HG03139 (cell line): ENCODE results near the gene SLC30A1.
"Not testable (repeated sequence)": the region's sequence is repeated elsewhere in the genome, so short reads cannot be mapped to it uniquely, and the experiment has no call there.

ENCODE experiments used
- ATAC-seq: cut with Tn5 transposase; IDR thresholded peaks from one replicate; pipeline ENCODE4 v1.9.1; 2021; ENCODE audit not compliant: unreplicated experiment

SLC30A1 gene

GRCh38 chr1:211586538-211586937 is 7.6 kb upstream of the SLC30A1 start:
- ATAC-seq, result no peak

GRCh38 chr1:211583011-211583992 is 4.3 kb upstream of the SLC30A1 start:
- no peak for ATAC-seq

GRCh38 chr1:211581526-211581925 is 2.6 kb upstream of the SLC30A1 start:
- no peak for ATAC-seq

GRCh38 chr1:211580303-211580687 is 1.3 kb upstream of the SLC30A1 start:
- ATAC-seq, result no peak

- ATAC-seq, result peak; percentile 31
These were observed 710 bp upstream of the SLC30A1 start for GRCh38 chr1:211579440-211580302.

GRCh38 chr1:211577819-211578639 is 932 bp downstream of the SLC30A1 start:
- peak; percentile 36 for ATAC-seq

GRCh38 chr1:211577277-211577818 is 1.6 kb downstream of the SLC30A1 start:
- ATAC-seq, result no peak

- no peak for ATAC-seq
These were observed 2.2 kb downstream of the SLC30A1 start for GRCh38 chr1:211576717-211577116.

GRCh38 chr1:211574705-211575104 is 4.3 kb downstream of the SLC30A1 start:
- ATAC-seq, result no peak

GRCh38 chr1:211571998-211572397 is 7.0 kb downstream of the SLC30A1 start:
- no peak for ATAC-seq

- ATAC-seq, result not testable (repeated sequence)
These were observed 8.6 kb downstream of the SLC30A1 start for GRCh38 chr1:211570378-211570777.

- ATAC-seq, result peak; percentile 86
These were observed 12.4 kb downstream of the SLC30A1 start for GRCh38 chr1:211566431-211567025.

- ATAC-seq, result no peak
These were observed 14.9 kb downstream of the SLC30A1 start for GRCh38 chr1:211564084-211564483.

GRCh38 chr1:211559222-211560010 is 19.5 kb downstream of the SLC30A1 start:
- no peak for ATAC-seq

GRCh38 chr1:211557894-211558625 is 20.9 kb downstream of the SLC30A1 start:
- ATAC-seq, result no peak

GRCh38 chr1:211553549-211553948 is 25.4 kb downstream of the SLC30A1 start:
- no peak for ATAC-seq

- ATAC-seq, result no peak
These were observed 27.1 kb downstream of the SLC30A1 start for GRCh38 chr1:211551638-211552460.
